NCI-H524 treated with DMSO at 0.1 percent for 48 hours (cell line): ENCODE results near the gene STS.

Source experiments
- DNase-seq: peaks from one replicate; lab custom pipeline; 2025; lab: John Stamatoyannopoulos, UW

STS gene

GRCh38 chrX:7188672-7189071 is 41.2 kb downstream of the STS start:
- DNase-seq: no peak

GRCh38 chrX:7190157-7190556 is 42.6 kb downstream of the STS start:
- no peak for DNase-seq

GRCh38 chrX:7191681-7192110 is 44.2 kb downstream of the STS start:
- no peak for DNase-seq

GRCh38 chrX:7192871-7193270 is 45.4 kb downstream of the STS start:
- DNase-seq: no peak

GRCh38 chrX:7194606-7195005 is 47.1 kb downstream of the STS start:
- no peak for DNase-seq
